SKM-1 treated with dmso at 0.1 percent for 144 hours (cell line): ENCODE measurements around the gene TMEM266.

ENCODE experiments used
- DNase-seq: peaks from one replicate; lab custom pipeline; 2025; ENCODE audit not compliant: unreplicated experiment; lab: John Stamatoyannopoulos, UW

TMEM266 gene

DNA sequence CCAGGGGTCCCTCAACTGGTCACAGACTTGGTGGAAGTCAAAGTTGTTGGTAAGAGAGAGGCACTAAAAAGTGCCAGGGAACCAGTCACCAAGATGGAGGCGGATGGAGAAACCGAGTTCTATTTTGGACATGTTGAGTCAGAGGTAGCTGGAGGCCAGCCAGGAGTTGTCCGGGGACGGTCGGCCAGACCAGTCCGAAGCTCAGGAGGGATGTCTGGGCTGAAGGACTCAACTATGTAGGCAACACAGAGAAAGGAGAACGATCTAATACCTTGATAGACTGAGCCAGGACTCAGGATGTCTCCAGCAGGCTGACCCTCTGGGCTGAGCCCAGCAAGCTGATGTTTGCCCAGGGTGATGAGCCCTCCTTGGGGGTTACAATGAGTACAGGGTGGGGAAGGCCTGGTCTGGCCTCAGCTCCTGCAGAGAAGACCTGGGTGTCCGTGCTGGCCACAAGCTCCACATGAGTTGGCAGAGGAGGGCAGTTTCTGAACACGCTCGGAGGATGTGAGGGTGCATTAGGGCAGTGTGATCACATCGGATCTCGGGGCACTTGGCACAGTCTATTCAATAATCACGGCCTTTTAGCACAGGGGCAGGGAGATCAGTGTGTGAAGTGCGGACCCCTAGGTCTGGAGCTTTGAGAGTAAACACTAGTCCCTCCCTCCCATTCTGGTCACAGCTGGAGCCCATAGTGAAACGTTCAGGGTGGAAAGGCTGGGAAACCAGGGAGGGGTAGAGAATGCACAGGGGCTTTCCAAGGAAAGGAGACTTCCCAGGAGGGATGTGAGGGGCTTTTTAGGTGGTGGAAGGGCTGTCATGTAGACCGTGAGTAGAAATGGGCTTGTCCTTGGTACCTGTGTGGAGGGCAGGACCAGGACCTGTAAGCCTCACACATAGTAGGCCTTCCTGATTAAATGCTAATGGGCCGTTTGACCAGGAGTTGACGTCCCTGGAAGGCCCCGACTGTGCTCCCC, 139.6 kb downstream of the TMEM266 start:
- no peak for DNase-seq

GRCh38 chr15:76200083-76200465, 140.3 kb downstream of the TMEM266 start:
- DNase-seq = no peak

DNA sequence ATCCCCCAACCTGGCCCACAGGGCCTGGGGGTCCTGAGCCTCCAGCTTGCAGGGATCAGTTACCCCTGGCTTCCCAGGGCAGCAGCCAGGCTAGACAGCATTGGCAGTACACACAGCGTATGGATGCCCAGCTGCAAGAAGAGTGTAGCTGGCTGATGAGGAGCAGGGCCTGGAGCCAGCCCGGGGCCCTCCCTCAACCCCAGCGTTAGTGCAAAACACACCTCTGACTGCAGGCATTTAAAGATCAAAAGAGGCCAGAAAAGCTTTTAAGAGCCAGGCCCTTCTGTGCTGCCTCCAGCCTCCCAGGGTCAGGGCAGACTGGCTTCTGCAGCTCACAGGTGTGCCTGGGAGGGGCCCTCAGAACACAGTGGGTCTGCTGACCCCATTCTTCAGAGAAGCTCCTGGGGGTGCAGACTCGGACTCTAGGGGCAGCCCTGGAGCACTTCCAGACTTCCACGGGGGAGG, 140.9 kb downstream of the TMEM266 start:
- DNase-seq = no peak

- no peak for DNase-seq
Observed at GRCh38 chr15:76201536-76202255, 141.9 kb downstream of the TMEM266 start.

GRCh38 chr15:76203346-76204108, 143.7 kb downstream of the TMEM266 start:
- DNase-seq = no peak

- no peak for DNase-seq
Observed at GRCh38 chr15:76204109-76204845, 144.5 kb downstream of the TMEM266 start.

- no peak for DNase-seq
Observed at GRCh38 chr15:76204916-76205460, 145.2 kb downstream of the TMEM266 start.

- no peak for DNase-seq
Observed at GRCh38 chr15:76206325-76206976, 146.7 kb downstream of the TMEM266 start.

DNA sequence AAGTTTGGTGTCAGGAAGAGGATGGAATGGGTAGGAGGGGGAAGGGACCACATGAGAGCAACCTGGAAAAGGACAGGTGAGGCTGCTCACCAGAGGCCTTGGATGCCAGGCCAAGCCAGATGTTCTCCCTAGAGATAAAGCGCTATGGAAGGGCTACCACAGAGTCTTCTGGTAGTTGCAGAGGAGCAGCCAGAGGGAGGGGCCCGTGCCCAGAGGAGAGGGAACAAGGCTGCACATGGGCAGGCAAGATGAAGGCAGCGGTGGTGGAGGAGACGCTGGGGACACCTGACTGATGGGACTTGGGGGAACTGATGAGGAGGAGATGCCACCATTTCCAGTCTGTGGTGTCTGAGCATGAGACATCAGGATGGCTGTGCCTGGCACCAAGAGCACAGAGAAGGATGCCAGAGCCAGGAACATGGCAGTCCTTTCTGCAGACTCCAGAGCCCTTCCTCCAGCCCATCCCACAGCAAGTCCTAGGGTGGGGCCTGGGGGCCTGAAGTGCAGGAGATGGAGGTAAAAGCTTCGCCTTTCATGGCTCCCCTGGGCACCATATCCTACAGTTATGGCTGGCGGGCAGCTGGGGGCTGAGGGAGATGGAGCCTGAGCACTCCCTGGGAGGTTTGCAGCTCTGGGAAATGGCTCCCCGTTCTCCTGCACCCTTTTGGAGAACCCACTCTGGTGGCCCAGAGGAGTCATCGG, 148.4 kb downstream of the TMEM266 start:
- no peak for DNase-seq

DNA sequence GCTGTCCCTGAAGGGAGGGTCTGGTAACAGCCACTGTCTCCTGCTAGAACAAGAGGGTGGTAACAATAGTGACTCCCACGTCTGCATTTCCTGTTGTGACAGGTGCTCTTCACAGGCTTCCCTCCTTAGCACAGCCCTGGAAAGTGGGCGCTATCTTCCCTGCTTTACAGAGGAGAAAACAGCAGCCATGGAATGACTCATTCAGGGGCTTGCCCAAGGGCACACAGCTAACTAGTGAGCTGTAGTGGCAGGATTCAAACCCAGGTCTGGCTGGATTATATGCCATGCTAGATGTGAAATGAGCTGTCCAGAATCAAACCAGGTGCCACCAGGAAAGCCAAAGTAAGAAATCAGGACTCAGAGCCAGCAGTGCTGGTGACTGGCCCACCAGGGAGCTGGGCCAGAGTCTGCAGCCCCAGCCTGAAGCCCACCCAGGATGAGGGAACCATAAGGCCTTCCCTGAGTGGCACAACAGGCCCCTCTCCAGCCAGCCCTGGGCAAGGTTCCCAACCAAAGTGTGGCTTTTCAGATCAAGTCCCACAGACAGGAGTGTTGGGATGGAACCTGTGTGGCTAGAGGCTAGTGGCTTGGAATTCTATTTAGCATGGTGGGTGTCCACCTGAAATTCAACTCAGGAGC, 149.1 kb downstream of the TMEM266 start:
- no peak for DNase-seq

DNA sequence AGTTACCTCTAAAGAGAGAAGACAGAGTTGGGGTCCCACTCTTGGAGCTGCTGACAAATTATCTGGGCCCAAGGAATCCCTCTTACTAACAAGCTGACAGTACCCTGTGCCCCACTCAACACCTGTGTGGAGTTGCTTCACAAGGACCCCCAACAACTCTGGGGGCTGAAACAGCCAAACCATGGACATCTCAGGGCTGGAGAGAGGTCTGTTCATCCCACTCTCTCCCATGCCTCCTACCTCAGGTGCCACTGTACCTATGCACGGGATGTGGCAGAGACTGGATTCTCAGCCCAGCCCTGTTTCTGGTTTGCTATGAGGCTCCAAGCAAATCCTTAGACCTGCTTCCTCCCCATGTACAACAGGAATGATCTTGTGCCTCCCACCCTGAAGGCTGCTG, 149.7 kb downstream of the TMEM266 start:
- no peak for DNase-seq

- DNase-seq = no peak
Observed at GRCh38 chr15:76209942-76210341, 150.2 kb downstream of the TMEM266 start.

DNA sequence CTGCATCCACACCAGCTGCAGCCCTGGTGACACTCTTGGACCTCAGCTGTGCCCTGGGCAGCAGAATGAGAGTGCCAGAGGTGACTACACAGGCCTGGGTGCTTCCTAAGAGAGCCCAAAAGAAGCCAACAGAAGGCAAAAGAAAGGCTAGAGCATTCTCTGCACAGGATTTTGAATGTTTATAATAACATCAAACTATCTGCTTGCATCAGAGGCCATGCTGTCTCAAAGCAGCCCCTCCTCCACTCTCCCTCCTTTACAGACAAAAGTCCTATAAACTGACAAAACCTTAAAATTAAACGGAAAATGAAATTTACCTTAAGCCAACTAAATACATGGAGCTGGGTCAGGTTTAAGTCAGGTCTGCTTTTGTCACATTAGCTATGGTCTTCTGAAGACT, 155.8 kb downstream of the TMEM266 start:
- no peak for DNase-seq

- DNase-seq = no peak
Observed at GRCh38 chr15:76217029-76217881, 157.5 kb downstream of the TMEM266 start.

- no peak for DNase-seq
Observed at GRCh38 chr15:76217882-76218217, 158.1 kb downstream of the TMEM266 start.

DNA sequence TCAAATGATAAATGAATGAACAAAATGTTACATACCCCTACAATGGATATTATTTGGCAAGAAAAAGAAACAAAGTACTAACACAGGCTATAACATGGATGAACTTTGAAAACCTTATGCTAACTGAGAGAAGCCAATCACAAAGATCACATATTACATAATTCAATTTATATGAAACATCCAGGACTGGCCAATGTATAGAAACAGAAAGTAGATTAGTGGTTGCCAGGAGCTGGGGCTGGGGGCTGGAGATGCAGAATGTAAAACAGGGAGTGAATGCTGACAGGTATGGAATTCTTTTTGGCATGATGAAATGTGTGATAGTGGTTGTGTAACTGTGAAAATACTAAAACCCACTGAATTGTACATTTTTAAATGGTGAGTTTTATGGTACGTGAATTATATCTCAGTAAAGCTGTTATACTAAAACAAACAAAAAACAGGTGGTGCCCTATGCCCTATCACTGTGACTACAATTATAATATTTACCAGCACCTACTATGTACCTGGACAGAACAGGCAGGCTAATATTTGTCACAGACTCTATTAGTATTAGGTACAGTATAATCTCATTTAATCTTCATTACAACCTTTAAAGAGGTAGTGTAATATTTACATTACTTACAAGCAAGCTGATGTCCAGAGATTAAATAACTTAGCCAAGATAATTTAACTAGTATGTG, 161.4 kb downstream of the TMEM266 start:
- DNase-seq = no peak

GRCh38 chr15:76222159-76222558, 162.4 kb downstream of the TMEM266 start:
- no peak for DNase-seq
